ENCODE results near the gene GMDS.

GMDS gene

GRCh38 chr6:1594445-1595200, 650.8 kb downstream of the GMDS start:
- Histone ChIP-seq H3K9me3 (ENCODE audit: insufficient read depth, low read length, severe bottlenecking) (no peaks in the 10 kb centered on the region), H3K36me3 (ENCODE audit: insufficient read depth, low read length) (no peaks in the 10 kb centered on the region), H4K20me1 (ENCODE audit: insufficient read depth, low read length) (no peaks in the 10 kb centered on the region; the same call in 1 of the 2 replicates), H3K4me2 (ENCODE audit: insufficient read depth, low read length) (peak overlapping the region; percentile 61), H3K27ac (ENCODE audit: low read length) (no peak overlapping the region), H3K4me1 (ENCODE audit: insufficient read depth, low read length) (peaks cover 26% of the 10 kb centered on the region), H3K4me3 (ENCODE audit: low read depth in 1 of 2, low read length in 2 of 2) (peak overlapping the region in 1 of 2 experiments; percentile 18; a peak in 2 of 4 replicates), H2AFZ (ENCODE audit: low read depth, low read length) (no peak overlapping the region), H3K27me3 (ENCODE audit: insufficient read depth, low read length, poor library complexity) (peaks cover 10% of the 10 kb centered on the region), H3K9ac (ENCODE audit: low read depth, low read length) (no peak overlapping the region), H3K79me2 (ENCODE audit: insufficient read depth, low read length) (no peaks in the 10 kb centered on the region)
- peak; percentile 58 for ATAC-seq (ENCODE audit: insufficient read depth, low read depth)
- TF ChIP-seq CTCF (IDR thresholded peaks at IDR 0.05; ENCODE audit: borderline replicate concordance, extremely low read depth, low read length, poor library complexity, severe bottlenecking) = no peak
- TF ChIP-seq EZH2 (IDR thresholded peaks at IDR 0.05; ENCODE audit: borderline replicate concordance, low read depth, low read length, severe bottlenecking) = no peak
- DNase-seq = no peak

DNA sequence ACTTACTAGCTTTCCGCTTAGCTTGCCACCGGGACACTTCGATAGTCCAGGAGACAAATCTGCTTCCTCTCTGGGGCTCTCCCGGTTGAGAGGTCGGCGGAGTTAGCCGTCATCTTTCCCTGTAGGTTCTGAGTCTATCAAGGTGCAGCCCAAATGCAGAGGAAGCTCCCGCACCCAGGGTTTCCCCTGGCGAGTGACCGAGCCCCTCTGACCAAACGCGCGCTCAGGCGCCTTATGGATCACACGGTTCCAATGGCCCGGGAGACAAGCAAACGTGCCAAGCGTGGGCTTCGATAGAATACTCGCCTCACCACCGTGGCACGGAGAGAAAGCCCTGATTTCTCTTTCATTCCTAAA, 651.5 kb downstream of the GMDS start:
- H3K4me2 ChIP-seq (ENCODE audit: insufficient read depth, low read length) = no peak overlapping the region
- peaks cover 26% of the 10 kb centered on the region for H3K4me1 ChIP-seq (ENCODE audit: insufficient read depth, low read length)
- no peaks in the 10 kb centered on the region; the same call in 1 of the 2 replicates for H4K20me1 ChIP-seq (ENCODE audit: insufficient read depth, low read length)
- H3K4me3 ChIP-seq (ENCODE audit: low read depth in 1 of 2, low read length in 2 of 2) = no peak overlapping the region
- H2AFZ ChIP-seq (ENCODE audit: low read depth, low read length) = no peak overlapping the region
- no peak for TF ChIP-seq EZH2 (IDR thresholded peaks at IDR 0.05; ENCODE audit: borderline replicate concordance, low read depth, low read length, severe bottlenecking)
- DNase-seq = no peak
- H3K79me2 ChIP-seq (ENCODE audit: insufficient read depth, low read length) = no peaks in the 10 kb centered on the region
- H3K9ac ChIP-seq (ENCODE audit: low read depth, low read length) = no peak overlapping the region
- H3K36me3 ChIP-seq (ENCODE audit: insufficient read depth, low read length) = no peaks in the 10 kb centered on the region
- peaks cover 10% of the 10 kb centered on the region for H3K27me3 ChIP-seq (ENCODE audit: insufficient read depth, low read length, poor library complexity)
- no peak overlapping the region for H3K27ac ChIP-seq (ENCODE audit: low read length)
- H3K9me3 ChIP-seq (ENCODE audit: insufficient read depth, low read length, severe bottlenecking) = no peaks in the 10 kb centered on the region
- no peak for ATAC-seq (ENCODE audit: insufficient read depth, low read depth)

- Histone ChIP-seq H4K20me1 (ENCODE audit: insufficient read depth, low read length) (no peaks in the 10 kb centered on the region; the same call in 1 of the 2 replicates), H3K4me1 (ENCODE audit: insufficient read depth, low read length) (peaks cover 26% of the 10 kb centered on the region), H3K27ac (ENCODE audit: low read length) (no peak overlapping the region), H3K4me3 (ENCODE audit: low read depth in 1 of 2, low read length in 2 of 2) (no peak overlapping the region), H3K9ac (ENCODE audit: low read depth, low read length) (no peak overlapping the region), H2AFZ (ENCODE audit: low read depth, low read length) (no peak overlapping the region), H3K79me2 (ENCODE audit: insufficient read depth, low read length) (no peaks in the 10 kb centered on the region), H3K4me2 (ENCODE audit: insufficient read depth, low read length) (no peak overlapping the region), H3K36me3 (ENCODE audit: insufficient read depth, low read length) (no peaks in the 10 kb centered on the region), H3K27me3 (ENCODE audit: insufficient read depth, low read length, poor library complexity) (peaks cover 10% of the 10 kb centered on the region), H3K9me3 (ENCODE audit: insufficient read depth, low read length, severe bottlenecking) (no peaks in the 10 kb centered on the region)
- TF ChIP-seq EZH2 (IDR thresholded peaks at IDR 0.05; ENCODE audit: borderline replicate concordance, low read depth, low read length, severe bottlenecking) (no peak), CTCF (IDR thresholded peaks at IDR 0.05; ENCODE audit: borderline replicate concordance, extremely low read depth, low read length, poor library complexity, severe bottlenecking) (no peak)
- ATAC-seq (ENCODE audit: insufficient read depth, low read depth) = no peak
- no peak for DNase-seq
These were observed 652.0 kb downstream of the GMDS start for GRCh38 chr6:1593286-1593957.

DNA sequence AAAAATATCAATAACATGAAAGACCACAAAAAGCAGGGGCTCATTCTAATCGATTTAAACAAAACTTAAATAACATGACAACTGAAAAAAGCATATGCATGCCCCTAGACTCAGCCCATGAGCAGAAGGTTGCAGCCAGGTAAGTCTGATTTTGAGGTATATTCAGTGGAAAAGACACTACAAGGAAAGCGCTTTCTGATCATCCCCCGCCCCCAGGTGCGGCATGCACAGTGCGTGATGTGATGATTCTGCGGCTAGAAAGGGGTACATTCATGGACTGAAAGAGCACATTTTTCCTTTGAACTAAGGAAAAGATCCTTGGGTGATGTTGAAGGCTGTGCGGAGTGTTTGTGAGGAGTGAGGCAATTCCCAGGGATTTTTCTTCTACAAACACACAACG, 652.6 kb downstream of the GMDS start:
- H3K27me3 ChIP-seq (ENCODE audit: insufficient read depth, low read length, poor library complexity) = peaks cover 10% of the 10 kb centered on the region
- no peak overlapping the region for H3K4me3 ChIP-seq (ENCODE audit: low read depth in 1 of 2, low read length in 2 of 2)
- TF ChIP-seq CTCF (IDR thresholded peaks at IDR 0.05; ENCODE audit: borderline replicate concordance, extremely low read depth, low read length, poor library complexity, severe bottlenecking) = no peak
- TF ChIP-seq EZH2 (IDR thresholded peaks at IDR 0.05; ENCODE audit: borderline replicate concordance, low read depth, low read length, severe bottlenecking) = no peak
- no peaks in the 10 kb centered on the region for H3K79me2 ChIP-seq (ENCODE audit: insufficient read depth, low read length)
- ATAC-seq (ENCODE audit: insufficient read depth, low read depth) (no peak), DNase-seq (no peak)
- no peak overlapping the region for H3K27ac ChIP-seq (ENCODE audit: low read length)
- no peak overlapping the region for H3K4me2 ChIP-seq (ENCODE audit: insufficient read depth, low read length)
- H3K9me3 ChIP-seq (ENCODE audit: insufficient read depth, low read length, severe bottlenecking) = no peaks in the 10 kb centered on the region
- H3K4me1 ChIP-seq (ENCODE audit: insufficient read depth, low read length) = peaks cover 26% of the 10 kb centered on the region
- no peak overlapping the region for H3K9ac ChIP-seq (ENCODE audit: low read depth, low read length)
- H4K20me1 ChIP-seq (ENCODE audit: insufficient read depth, low read length) = no peaks in the 10 kb centered on the region; the same call in 1 of the 2 replicates
- no peaks in the 10 kb centered on the region for H3K36me3 ChIP-seq (ENCODE audit: insufficient read depth, low read length)
- H2AFZ ChIP-seq (ENCODE audit: low read depth, low read length) = no peak overlapping the region

Measured in DND-41 (cell line).